ENCODE measurements around the gene ARMC2.

DNA sequence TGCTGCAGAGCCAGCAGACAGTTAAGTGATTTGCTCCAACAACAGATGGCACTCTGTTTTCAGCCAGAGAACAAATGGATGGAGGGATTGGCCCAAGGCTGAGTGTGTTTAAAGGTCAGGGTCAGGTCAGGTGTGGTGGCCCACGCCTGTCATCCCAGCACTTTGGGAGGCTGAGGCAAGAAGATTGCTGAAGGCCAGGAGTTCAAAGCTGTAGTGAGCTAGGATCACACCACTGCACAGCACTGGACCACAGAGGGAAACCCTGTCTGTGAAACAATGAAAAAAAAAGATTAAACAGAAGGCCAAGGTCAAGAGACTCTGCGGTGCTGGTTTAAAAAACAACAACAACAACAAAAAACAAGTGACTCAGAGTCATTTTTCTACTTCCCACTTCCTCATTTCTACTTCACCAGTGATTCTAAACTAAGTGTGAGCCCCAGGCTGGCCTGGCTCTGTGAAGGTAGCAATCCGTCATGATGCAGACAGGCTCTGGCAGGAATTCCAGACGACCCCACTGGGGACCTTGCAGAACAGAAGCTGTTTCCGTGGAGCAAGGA is 42.5 kb upstream of the ARMC2 start:
- TF ChIP-seq, protein P1, sequence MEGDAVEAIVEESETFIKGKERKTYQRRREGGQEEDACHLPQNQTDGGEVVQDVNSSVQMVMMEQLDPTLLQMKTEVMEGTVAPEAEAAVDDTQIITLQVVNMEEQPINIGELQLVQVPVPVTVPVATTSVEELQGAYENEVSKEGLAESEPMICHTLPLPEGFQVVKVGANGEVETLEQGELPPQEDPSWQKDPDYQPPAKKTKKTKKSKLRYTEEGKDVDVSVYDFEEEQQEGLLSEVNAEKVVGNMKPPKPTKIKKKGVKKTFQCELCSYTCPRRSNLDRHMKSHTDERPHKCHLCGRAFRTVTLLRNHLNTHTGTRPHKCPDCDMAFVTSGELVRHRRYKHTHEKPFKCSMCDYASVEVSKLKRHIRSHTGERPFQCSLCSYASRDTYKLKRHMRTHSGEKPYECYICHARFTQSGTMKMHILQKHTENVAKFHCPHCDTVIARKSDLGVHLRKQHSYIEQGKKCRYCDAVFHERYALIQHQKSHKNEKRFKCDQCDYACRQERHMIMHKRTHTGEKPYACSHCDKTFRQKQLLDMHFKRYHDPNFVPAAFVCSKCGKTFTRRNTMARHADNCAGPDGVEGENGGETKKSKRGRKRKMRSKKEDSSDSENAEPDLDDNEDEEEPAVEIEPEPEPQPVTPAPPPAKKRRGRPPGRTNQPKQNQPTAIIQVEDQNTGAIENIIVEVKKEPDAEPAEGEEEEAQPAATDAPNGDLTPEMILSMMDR (conservative IDR thresholded peaks at IDR 0.05; ENCODE audit: low read depth, low read length): no peak
- TF ChIP-seq POLR2A (IDR thresholded peaks at IDR 0.05; ENCODE audit: low read depth, low read length) (no peak), RAD21 (IDR thresholded peaks at IDR 0.05; ENCODE audit: low read length) (no peak), RFX5 (IDR thresholded peaks at IDR 0.05; ENCODE audit: low read depth, low read length) (no peak), MXI1 (IDR thresholded peaks at IDR 0.05; ENCODE audit: borderline replicate concordance, low read depth, low read length) (no peak), CEBPB (IDR thresholded peaks at IDR 0.05; ENCODE audit: low read depth, low read length) (no peak), RCOR1 (IDR thresholded peaks at IDR 0.05; ENCODE audit: insufficient replicate concordance, low read length) (no peak), FOS (IDR thresholded peaks at IDR 0.05; ENCODE audit: low read depth, low read length) (no peak), SMC3 (IDR thresholded peaks at IDR 0.05; ENCODE audit: low read depth, low read length) (no peak), CHD1 (IDR thresholded peaks at IDR 0.05; ENCODE audit: low read depth, low read length) (no peak), MAZ (IDR thresholded peaks at IDR 0.05; ENCODE audit: borderline replicate concordance, low read depth, low read length) (no peak)
- TF ChIP-seq, protein P2, sequence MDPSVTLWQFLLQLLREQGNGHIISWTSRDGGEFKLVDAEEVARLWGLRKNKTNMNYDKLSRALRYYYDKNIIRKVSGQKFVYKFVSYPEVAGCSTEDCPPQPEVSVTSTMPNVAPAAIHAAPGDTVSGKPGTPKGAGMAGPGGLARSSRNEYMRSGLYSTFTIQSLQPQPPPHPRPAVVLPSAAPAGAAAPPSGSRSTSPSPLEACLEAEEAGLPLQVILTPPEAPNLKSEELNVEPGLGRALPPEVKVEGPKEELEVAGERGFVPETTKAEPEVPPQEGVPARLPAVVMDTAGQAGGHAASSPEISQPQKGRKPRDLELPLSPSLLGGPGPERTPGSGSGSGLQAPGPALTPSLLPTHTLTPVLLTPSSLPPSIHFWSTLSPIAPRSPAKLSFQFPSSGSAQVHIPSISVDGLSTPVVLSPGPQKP (IDR thresholded peaks at IDR 0.05; ENCODE audit: borderline replicate concordance, low read depth, low read length): no peak
- TF ChIP-seq, protein P3, sequence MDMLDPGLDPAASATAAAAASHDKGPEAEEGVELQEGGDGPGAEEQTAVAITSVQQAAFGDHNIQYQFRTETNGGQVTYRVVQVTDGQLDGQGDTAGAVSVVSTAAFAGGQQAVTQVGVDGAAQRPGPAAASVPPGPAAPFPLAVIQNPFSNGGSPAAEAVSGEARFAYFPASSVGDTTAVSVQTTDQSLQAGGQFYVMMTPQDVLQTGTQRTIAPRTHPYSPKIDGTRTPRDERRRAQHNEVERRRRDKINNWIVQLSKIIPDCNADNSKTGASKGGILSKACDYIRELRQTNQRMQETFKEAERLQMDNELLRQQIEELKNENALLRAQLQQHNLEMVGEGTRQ (IDR thresholded peaks at IDR 0.05; ENCODE audit: low read depth, low read length): no peak
